GM12878 (cell line): Measurements from ENCODE around the gene ZPR1. TPM values are rescaled to one million over a fixed set of nuclear protein-coding genes. Genes with fewer than 3 reads are reported as not detected.

Experiments
- ATAC-seq: fragments of 200-7000 bp; cut with Tn5 transposase; 3 replicates; pipeline ENCODE4 v1.9.1; 2020; ENCODE audit warnings: mild to moderate bottlenecking, moderate library complexity
- BruUV-seq: library from RNA; stranded (reverse); fragments of 400-500 nt; replicated peaks from 2 replicates; lab custom pipeline; 2021; lab: Mats Ljungman, UMichigan
- CTCF ChIA-PET: fragments of 300-600 bp; sonication (Branson Sonifier 250); formaldehyde crosslinking; extraction: SDS; loops from one replicate; lab custom pipeline; 2021; ENCODE audit warnings: inconsistent platforms; lab: Yijun Ruan, JAX
- POLR2A ChIA-PET: fragments of 350-600 bp; formaldehyde crosslinking; extraction: SDS; loops from one replicate; lab custom pipeline; 2021; ENCODE audit warnings: inconsistent platforms; lab: Charles Lee
- RAD21 ChIA-PET: fragments of 300-600 bp; sonication (Branson Sonifier 250); formaldehyde crosslinking; loops from one replicate; lab custom pipeline; 2023; ENCODE audit warnings: antibody characterized with exemption; ENCODE audit not compliant: unreplicated experiment; lab: Charles Lee
- SMC1A ChIA-PET: fragments of 300-600 bp; sonication (Branson Sonifier 250); formaldehyde crosslinking; loops from one replicate; lab custom pipeline; 2023; ENCODE audit not compliant: unreplicated experiment, uncharacterized antibody; lab: Charles Lee
- DNase-seq: peaks from one replicate; pipeline ENCODE4 v3.0.0-alpha.2; 2011; ENCODE audit warnings: low read depth, low spot score
- FAIRE-seq: peaks from 3 replicates; lab custom pipeline; 2011; peaks lifted over from hg19 to GRCh38; lab: Jason Lieb, UNC
- H2AFZ ChIP-seq: 2 replicates; pipeline ENCODE4 v1.6.0; 2011; ENCODE audit warnings: low read depth, low read length, control low read depth; ENCODE audit not compliant: control insufficient read depth
- H3K27ac ChIP-seq: 2 replicates; pipeline ENCODE4 v1.5.1; 2011; ENCODE audit warnings: control low read depth; ENCODE audit not compliant: control insufficient read depth, insufficient read depth
- H3K27me3 ChIP-seq, 2 experiments: replicated peaks in 1 of 2; 2 replicates each; pipeline versions ENCODE4 v1.6.0 to v1.6.1; 2011; ENCODE audit warnings: low read length in 1 of 2; ENCODE audit not compliant: control insufficient read depth in 2 of 2, insufficient read depth in 2 of 2
- H3K36me3 ChIP-seq, 2 experiments: 2 replicates each; pipeline ENCODE4 v1.5.1; 2011; ENCODE audit warnings: low read length in 1 of 2; ENCODE audit not compliant: control insufficient read depth in 2 of 2, insufficient read depth in 2 of 2
- H3K4me1 ChIP-seq: 2 replicates; pipeline ENCODE4 v1.6.1; 2011; ENCODE audit warnings: mild to moderate bottlenecking, low read length, moderate library complexity, mixed read lengths; ENCODE audit not compliant: control insufficient read depth, insufficient read depth
- H3K4me2 ChIP-seq: 2 replicates; pipeline ENCODE4 v1.6.0; 2011; ENCODE audit warnings: control low read depth; ENCODE audit not compliant: control insufficient read depth, insufficient read depth
- H3K4me3 ChIP-seq: fragments of 200-600 bp; sonication (generic); 2 replicates; pipeline ENCODE4 v1.5.1; 2016
- H3K79me2 ChIP-seq: 2 replicates; pipeline ENCODE4 v1.6.0; 2011; ENCODE audit warnings: low read length; ENCODE audit not compliant: control insufficient read depth, insufficient read depth
- H3K9ac ChIP-seq: 2 replicates; pipeline ENCODE4 v1.8.0; 2011; ENCODE audit warnings: low read length, control low read depth, mixed read lengths; ENCODE audit not compliant: control insufficient read depth, insufficient read depth
- H3K9me3 ChIP-seq: replicated peaks from 3 replicates; pipeline ENCODE4 v1.5.1; 2011; ENCODE audit warnings: mild to moderate bottlenecking, low read length; ENCODE audit not compliant: control insufficient read depth, insufficient read depth
- H4K20me1 ChIP-seq: 2 replicates; pipeline ENCODE4 v1.6.0; 2011; ENCODE audit not compliant: control insufficient read depth, insufficient read depth
- BCLAF1 ChIP-seq: fragments of 450-650 bp; IDR thresholded peaks from 2 replicates; pipeline ENCODE4 v1.6.1; 2017; ENCODE audit warnings: antibody characterized with exemption, mild to moderate bottlenecking, moderate library complexity
- EGR1 ChIP-seq, 2 experiments: IDR thresholded peaks; 1 replicate in 1 of 2; 2 replicates in 1 of 2; pipeline ENCODE4 v1.6.1; 2011 to 2012; ENCODE audit warnings: low read depth in 2 of 2, low read length in 2 of 2, borderline replicate concordance in 1 of 2, mild to moderate bottlenecking in 1 of 2, moderate library complexity in 1 of 2
- MTA2 ChIP-seq: fragments of 450-650 bp; IDR thresholded peaks from 2 replicates; pipeline ENCODE4 v1.6.1; 2016; ENCODE audit warnings: low read depth, mild to moderate bottlenecking, moderate library complexity
- NRF1 ChIP-seq: conservative IDR thresholded peaks from 2 replicates; pipeline ENCODE4 v1.6.1; 2011; ENCODE audit warnings: mild to moderate bottlenecking, low read depth, low read length, improper control_type of control experiment
- RELA ChIP-seq: fragments of 450-650 bp; IDR thresholded peaks from 2 replicates; pipeline ENCODE4 v1.8.0; 2014; ENCODE audit warnings: borderline replicate concordance; ENCODE audit not compliant: partially characterized antibody
- SMARCA5 ChIP-seq: fragments of 450-650 bp; IDR thresholded peaks from 2 replicates; pipeline ENCODE4 v1.6.1; 2017; ENCODE audit warnings: mild to moderate bottlenecking
- SPI1 ChIP-seq: IDR thresholded peaks from 2 replicates; pipeline ENCODE4 v1.6.1; 2011; ENCODE audit warnings: low read depth, mild to moderate bottlenecking, low read length, moderate library complexity, borderline replicate concordance; ENCODE audit not compliant: insufficient read depth
- SREBF2 ChIP-seq: IDR thresholded peaks from 2 replicates; pipeline ENCODE4 v1.6.1; 2012; ENCODE audit warnings: mild to moderate bottlenecking, low read length
- WGBS: methylation state at CpG from one replicate; pipeline ENCODE4 v1.1.6; 2016; ENCODE audit warnings: low lambda C conversion rate; ENCODE audit not compliant: insufficient replicate concordance, insufficient coverage; ENCODE audit errors: missing lambda C conversion rate; 5-methylcytosine and 5-hydroxymethylcytosine counted together
- in situ Hi-C: fragments of 300-500 bp; cut with MboI; formaldehyde crosslinking; loops from 9 replicates; pipeline ENCODE4 v1.14.3; 2018; ENCODE audit warnings: mixed read lengths
- intact Hi-C: fragments of 100-400 bp; cut with micrococcal nuclease; formaldehyde crosslinking; loops from one replicate; pipeline ENCODE4 v1.14.2; 2022; ENCODE audit not compliant: unreplicated experiment
- polyA plus RNA-seq, 11 experiments: library from polyadenylated mRNA; depleted of rRNA in 4 of 11; unstranded in 6 of 11; stranded (reverse) in 5 of 11; fragments of >200 nt; fragmentation: Nextera tagmentation in 4 of 11; fragmentation: Illumina TruSeq in 1 of 11; extraction: Ambion mirVana in 4 of 11; extraction: Trizol in 1 of 11; gene quantifications; 1 replicate in 1 of 11; 2 replicates in 10 of 11; pipeline versions ENCODE4 v1.2.1 to v1.2.3, GENCODE V29; 2011 to 2016; ENCODE audit warnings: inconsistent platforms in 2 of 11, missing spikeins in 2 of 11, low read depth in 1 of 11
- total RNA-seq, 4 experiments: library from RNA; depleted of rRNA in 3 of 4; stranded (reverse); fragments of >200 nt in 3 of 4; fragmentation: Illumina TruSeq in 1 of 4; extraction: Trizol in 1 of 4; gene quantifications; 2 replicates each; pipeline versions ENCODE4 v1.2.1 to v1.2.3, GENCODE V29; 2013 to 2021
- TF ChIP-seq, protein P1 (sequence below): fragments of 450-650 bp; IDR thresholded peaks from 2 replicates; pipeline ENCODE4 v1.6.1; 2018; ENCODE audit warnings: mild to moderate bottlenecking, low read depth, moderate library complexity; ENCODE audit not compliant: partially characterized antibody

Gene ZPR1
- total and polyA plus RNA-seq, 10 of the 15 experiments (the other 5 are each of a cell fraction or from before 2014, with no cell fraction given) = 9.3 to 89.7 (median 54.7) TPM

DNA sequence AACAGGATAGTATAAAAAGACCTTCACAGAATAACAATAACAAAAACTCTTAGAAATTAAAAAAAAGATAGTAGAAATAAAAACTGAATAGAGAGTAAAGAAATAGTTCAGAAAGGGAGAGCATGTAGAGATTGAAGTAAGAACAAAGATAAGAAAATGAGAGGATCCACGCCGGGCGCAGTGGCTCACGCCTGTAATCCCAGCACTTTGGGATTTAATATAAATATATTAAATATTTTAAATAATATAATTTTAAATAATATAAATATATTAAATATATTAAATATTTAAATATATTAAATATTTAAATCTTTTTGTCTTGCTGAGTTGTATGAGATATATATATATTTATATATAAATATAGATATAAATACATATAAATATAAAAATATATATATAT is 24.3 kb upstream of the ZPR1 start:
- POLR2A ChIA-PET = interaction anchor here (0.5 kb wide), 1 partner anchor 133 kb away, joined by 3 read pairs; no protein-coding TSS in a partner anchor

More for the DNA sequence above, 24.3 kb upstream of the ZPR1 start:
- intact Hi-C loops = no loop called here
- CTCF ChIA-PET = interaction anchor here (1.0 to 2.1 kb wide), 3 partner anchors 22 to 25 kb away, joined by 3 to 12 read pairs (median 11); partner anchors contain the start of genes APOA5 and ZPR1
- TF ChIP-seq NRF1 = no peak
- no peak for TF ChIP-seq MTA2
- TF ChIP-seq, protein P1, sequence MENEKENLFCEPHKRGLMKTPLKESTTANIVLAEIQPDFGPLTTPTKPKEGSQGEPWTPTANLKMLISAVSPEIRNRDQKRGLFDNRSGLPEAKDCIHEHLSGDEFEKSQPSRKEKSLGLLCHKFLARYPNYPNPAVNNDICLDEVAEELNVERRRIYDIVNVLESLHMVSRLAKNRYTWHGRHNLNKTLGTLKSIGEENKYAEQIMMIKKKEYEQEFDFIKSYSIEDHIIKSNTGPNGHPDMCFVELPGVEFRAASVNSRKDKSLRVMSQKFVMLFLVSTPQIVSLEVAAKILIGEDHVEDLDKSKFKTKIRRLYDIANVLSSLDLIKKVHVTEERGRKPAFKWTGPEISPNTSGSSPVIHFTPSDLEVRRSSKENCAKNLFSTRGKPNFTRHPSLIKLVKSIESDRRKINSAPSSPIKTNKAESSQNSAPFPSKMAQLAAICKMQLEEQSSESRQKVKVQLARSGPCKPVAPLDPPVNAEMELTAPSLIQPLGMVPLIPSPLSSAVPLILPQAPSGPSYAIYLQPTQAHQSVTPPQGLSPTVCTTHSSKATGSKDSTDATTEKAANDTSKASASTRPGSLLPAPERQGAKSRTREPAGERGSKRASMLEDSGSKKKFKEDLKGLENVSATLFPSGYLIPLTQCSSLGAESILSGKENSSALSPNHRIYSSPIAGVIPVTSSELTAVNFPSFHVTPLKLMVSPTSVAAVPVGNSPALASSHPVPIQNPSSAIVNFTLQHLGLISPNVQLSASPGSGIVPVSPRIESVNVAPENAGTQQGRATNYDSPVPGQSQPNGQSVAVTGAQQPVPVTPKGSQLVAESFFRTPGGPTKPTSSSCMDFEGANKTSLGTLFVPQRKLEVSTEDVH = no peak
- TF ChIP-seq RELA = no peak
- no peak for TF ChIP-seq SPI1
- TF ChIP-seq SMARCA5 = no peak
- no peak for TF ChIP-seq BCLAF1
- TF ChIP-seq EGR1 (IDR thresholded peaks at IDR 0.05; ENCODE audit: borderline replicate concordance in 1 of 2, low read depth in 2 of 2, low read length in 2 of 2) = no peak
- TF ChIP-seq SREBF2 = no peak
- Histone ChIP-seq H3K4me3 (no peak overlapping the region), H3K27ac (no peak overlapping the region), H2AFZ (no peak overlapping the region), H3K36me3 (no peaks in the 10 kb centered on the region), H3K4me2 (no peak overlapping the region), H3K79me2 (no peaks in the 10 kb centered on the region), H3K9me3 (no peaks in the 10 kb centered on the region), H3K9ac (no peak overlapping the region), H3K27me3 (no peaks in the 10 kb centered on the region), H4K20me1 (no peaks in the 10 kb centered on the region), H3K4me1 (no peaks in the 10 kb centered on the region)
- DNase-seq (no peak), ATAC-seq (no peak), FAIRE-seq (no peak)
- in situ Hi-C loops = no loop called here
- 92% methylated on average over 4 of the region's 4 CpGs for WGBS
- BruUV-seq = no TSS peak
- RAD21 ChIA-PET = no interaction called here
- SMC1A ChIA-PET = interaction anchor here (1.2 kb wide), 1 partner anchor 24 kb away, joined by 3 read pairs; no protein-coding TSS in a partner anchor
